K562 (cell line): ENCODE results near the gene REEP2. TPM values are rescaled to one million over a fixed set of nuclear protein-coding genes. Genes with fewer than 3 reads are reported as not detected.

ENCODE experiments used
- BRF2 ChIP-seq: IDR thresholded peaks from 3 replicates; pipeline ENCODE4 v1.6.1; 2011; ENCODE audit warnings: borderline replicate concordance, mild to moderate bottlenecking; ENCODE audit not compliant: insufficient read length, insufficient read depth
- GTF2B ChIP-seq: IDR thresholded peaks from 2 replicates; pipeline ENCODE4 v1.6.1; 2011; ENCODE audit not compliant: insufficient read length; ENCODE audit errors: extremely low read depth
- ILK ChIP-seq: fragments of 450-650 bp; IDR thresholded peaks from 2 replicates; pipeline ENCODE4 v1.6.1; 2016; ENCODE audit warnings: missing genetic modification characterization, low read depth, mild to moderate bottlenecking, missing compliant biosample characterization, moderate library complexity, borderline replicate concordance
- KLF10 ChIP-seq: fragments of 250-450 bp; sonication (Bioruptor Pico); IDR thresholded peaks from 2 replicates; pipeline ENCODE4 v1.6.1; 2021; ENCODE audit warnings: matching md5 sums
- LEF1 ChIP-seq: fragments of 450-650 bp; IDR thresholded peaks from 2 replicates; pipeline ENCODE4 v1.6.1; 2016; ENCODE audit warnings: mild to moderate bottlenecking
- MCM5 ChIP-seq: fragments of 450-650 bp; IDR thresholded peaks from 2 replicates; pipeline ENCODE4 v1.6.1; 2016; ENCODE audit warnings: low read depth
- NEUROD1 ChIP-seq: fragments of 150-350 bp; IDR thresholded peaks from 2 replicates; pipeline ENCODE4 v1.6.1; 2014; ENCODE audit warnings: borderline replicate concordance, low read length, low read depth; ENCODE audit not compliant: partially characterized antibody
- RBFOX2 ChIP-seq: fragments of 200-400 bp; formaldehyde crosslinking; IDR thresholded peaks from 2 replicates; pipeline ENCODE4 v1.6.1; 2017; ENCODE audit warnings: low read depth, mild to moderate bottlenecking, low read length, moderate library complexity
- SIN3B ChIP-seq: fragments of 450-650 bp; IDR thresholded peaks from 2 replicates; pipeline ENCODE4 v1.6.1; 2017; ENCODE audit warnings: low read depth, mild to moderate bottlenecking, moderate library complexity
- STAT5A ChIP-seq: IDR thresholded peaks from 2 replicates; pipeline ENCODE4 v1.6.1; 2012; ENCODE audit warnings: low read length, inconsistent platforms, borderline replicate concordance
- TSHZ1 ChIP-seq: fragments of 250-450 bp; sonication (Bioruptor Pico); IDR thresholded peaks from 2 replicates; pipeline ENCODE4 v1.4.0; 2020; ENCODE audit warnings: mild to moderate bottlenecking, moderate library complexity
- ZNF174 ChIP-seq: fragments of 250-450 bp; sonication (Bioruptor Pico); IDR thresholded peaks from 2 replicates; pipeline ENCODE4 v1.4.0; 2020; ENCODE audit warnings: mild to moderate bottlenecking
- polyA plus RNA-seq, 8 experiments: library from polyadenylated mRNA; depleted of rRNA in 4 of 8; stranded (reverse) in 5 of 8; unstranded in 3 of 8; fragments of >200 nt; fragmentation: Nextera tagmentation in 2 of 8; fragmentation: Illumina TruSeq in 1 of 8; extraction: Ambion mirVana in 2 of 8; extraction: Trizol in 1 of 8; gene quantifications; 2 replicates each; pipeline versions ENCODE4 v1.2.1 to v1.2.3, GENCODE V29; 2011 to 2014; ENCODE audit warnings: inconsistent platforms in 1 of 8, missing spikeins in 1 of 8
- total RNA-seq, 7 experiments: library from RNA; depleted of rRNA in 6 of 7; stranded (reverse); fragments of >200 nt in 6 of 7; fragmentation: Illumina TruSeq in 2 of 7; extraction: Trizol in 2 of 7; gene quantifications; 2 replicates each; pipeline versions ENCODE4 v1.2.1 to v1.2.3, GENCODE V29; 2011 to 2021; ENCODE audit warnings: low replicate concordance in 1 of 7
- TF ChIP-seq, protein P1 (sequence below): fragments of 450-650 bp; IDR thresholded peaks from one replicate; pipeline ENCODE4 v1.6.1; 2018; ENCODE audit warnings: mild to moderate bottlenecking, moderate library complexity; ENCODE audit not compliant: partially characterized antibody
- TF ChIP-seq, protein P2 (sequence below): fragments of 250-450 bp; sonication (Bioruptor Pico); IDR thresholded peaks from 2 replicates; pipeline ENCODE4 v1.5.0; 2022; ENCODE audit warnings: mild to moderate bottlenecking
- TF ChIP-seq, protein P3 (sequence below): sonication (generic); formaldehyde crosslinking; IDR thresholded peaks from 2 replicates; pipeline ENCODE4 v1.9.0; 2022; ENCODE audit warnings: mild to moderate bottlenecking, missing genetic modification reagents

REEP2 gene
- total and polyA plus RNA-seq, 9 of the 15 experiments (the other 6 are each of a cell fraction or from before 2014, with no cell fraction given) = 0.03 to 1.1 (median 0.12) TPM; not detected in 1

DNA sequence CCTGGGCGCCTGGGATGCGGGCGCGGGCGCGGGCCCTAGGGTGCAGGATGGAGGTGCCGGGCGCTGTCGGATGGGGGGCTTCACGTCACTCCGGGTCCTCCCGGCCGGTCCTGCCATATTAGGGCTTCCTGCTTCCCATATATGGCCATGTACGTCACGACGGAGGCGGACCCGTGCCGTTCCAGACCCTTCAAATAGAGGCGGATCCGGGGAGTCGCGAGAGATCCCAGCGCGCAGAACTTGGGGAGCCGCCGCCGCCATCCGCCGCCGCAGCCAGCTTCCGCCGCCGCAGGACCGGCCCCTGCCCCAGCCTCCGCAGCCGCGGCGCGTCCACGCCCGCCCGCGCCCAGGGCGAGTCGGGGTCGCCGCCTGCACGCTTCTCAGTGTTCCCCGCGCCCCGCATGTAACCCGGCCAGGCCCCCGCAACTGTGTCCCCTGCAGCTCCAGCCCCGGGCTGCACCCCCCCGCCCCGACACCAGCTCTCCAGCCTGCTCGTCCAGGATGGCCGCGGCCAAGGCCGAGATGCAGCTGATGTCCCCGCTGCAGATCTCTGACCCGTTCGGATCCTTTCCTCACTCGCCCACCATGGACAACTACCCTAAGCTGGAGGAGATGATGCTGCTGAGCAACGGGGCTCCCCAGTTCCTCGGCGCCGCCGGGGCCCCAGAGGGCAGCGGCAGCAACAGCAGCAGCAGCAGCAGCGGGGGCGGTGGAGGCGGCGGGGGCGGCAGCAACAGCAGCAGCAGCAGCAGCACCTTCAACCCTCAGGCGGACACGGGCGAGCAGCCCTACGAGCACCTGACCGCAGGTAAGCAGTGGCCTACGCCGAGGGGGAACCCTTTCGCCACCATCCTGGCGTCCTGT lies 26.6 kb downstream of the REEP2 start, which contains the start of gene EGR1 (continued):
- TF ChIP-seq, protein P1, sequence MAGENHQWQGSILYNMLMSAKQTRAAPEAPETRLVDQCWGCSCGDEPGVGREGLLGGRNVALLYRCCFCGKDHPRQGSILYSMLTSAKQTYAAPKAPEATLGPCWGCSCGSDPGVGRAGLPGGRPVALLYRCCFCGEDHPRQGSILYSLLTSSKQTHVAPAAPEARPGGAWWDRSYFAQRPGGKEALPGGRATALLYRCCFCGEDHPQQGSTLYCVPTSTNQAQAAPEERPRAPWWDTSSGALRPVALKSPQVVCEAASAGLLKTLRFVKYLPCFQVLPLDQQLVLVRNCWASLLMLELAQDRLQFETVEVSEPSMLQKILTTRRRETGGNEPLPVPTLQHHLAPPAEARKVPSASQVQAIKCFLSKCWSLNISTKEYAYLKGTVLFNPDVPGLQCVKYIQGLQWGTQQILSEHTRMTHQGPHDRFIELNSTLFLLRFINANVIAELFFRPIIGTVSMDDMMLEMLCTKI = no peak
- TF ChIP-seq ZNF174 (CRISPR knock-in tag) (no peak), ILK (tag) (no peak), SIN3B (peak; percentile 58; the same call in 1 of the 2 replicates), MCM5 (no peak), KLF10 (CRISPR knock-in tag) (no peak), GTF2B (peak; percentile 95), TSHZ1 (CRISPR knock-in tag) (no peak), RBFOX2 (peak; percentile 72), STAT5A (no peak), BRF2 (no peak), LEF1 (no peak; the same call in 1 of the 2 replicates), NEUROD1 (no peak)
- TF ChIP-seq, protein P2, sequence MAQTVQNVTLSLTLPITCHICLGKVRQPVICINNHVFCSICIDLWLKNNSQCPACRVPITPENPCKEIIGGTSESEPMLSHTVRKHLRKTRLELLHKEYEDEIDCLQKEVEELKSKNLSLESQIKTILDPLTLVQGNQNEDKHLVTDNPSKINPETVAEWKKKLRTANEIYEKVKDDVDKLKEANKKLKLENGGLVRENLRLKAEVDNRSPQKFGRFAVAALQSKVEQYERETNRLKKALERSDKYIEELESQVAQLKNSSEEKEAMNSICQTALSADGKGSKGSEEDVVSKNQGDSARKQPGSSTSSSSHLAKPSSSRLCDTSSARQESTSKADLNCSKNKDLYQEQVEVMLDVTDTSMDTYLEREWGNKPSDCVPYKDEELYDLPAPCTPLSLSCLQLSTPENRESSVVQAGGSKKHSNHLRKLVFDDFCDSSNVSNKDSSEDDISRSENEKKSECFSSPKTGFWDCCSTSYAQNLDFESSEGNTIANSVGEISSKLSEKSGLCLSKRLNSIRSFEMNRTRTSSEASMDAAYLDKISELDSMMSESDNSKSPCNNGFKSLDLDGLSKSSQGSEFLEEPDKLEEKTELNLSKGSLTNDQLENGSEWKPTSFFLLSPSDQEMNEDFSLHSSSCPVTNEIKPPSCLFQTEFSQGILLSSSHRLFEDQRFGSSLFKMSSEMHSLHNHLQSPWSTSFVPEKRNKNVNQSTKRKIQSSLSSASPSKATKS = no peak
- TF ChIP-seq, protein P3, sequence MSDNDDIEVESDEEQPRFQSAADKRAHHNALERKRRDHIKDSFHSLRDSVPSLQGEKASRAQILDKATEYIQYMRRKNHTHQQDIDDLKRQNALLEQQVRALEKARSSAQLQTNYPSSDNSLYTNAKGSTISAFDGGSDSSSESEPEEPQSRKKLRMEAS = peak; percentile 53; the same call in 1 of the 2 replicates
